ENCODE data around the gene CCDC192.

Gene CCDC192

DNA sequence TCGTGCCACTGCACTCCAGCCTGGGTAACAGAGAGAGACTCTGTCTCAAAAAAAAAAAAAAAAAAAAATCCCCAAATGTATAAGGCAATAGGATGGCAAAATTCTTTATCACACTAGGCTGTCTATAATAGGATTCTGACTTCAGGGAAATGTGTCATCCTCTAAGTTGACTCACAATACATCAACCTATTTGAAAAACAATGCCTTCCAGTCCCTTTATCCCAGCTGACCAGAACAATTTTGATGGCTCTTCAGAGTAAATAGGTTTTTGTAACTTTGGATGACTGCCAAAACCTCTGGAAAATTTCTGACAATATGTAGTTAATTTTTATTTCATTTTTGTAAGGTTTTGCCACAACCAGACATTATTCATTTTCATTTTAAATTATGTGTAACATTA, 184.1 kb downstream of the CCDC192 start:
- TF ChIP-seq, protein P1, sequence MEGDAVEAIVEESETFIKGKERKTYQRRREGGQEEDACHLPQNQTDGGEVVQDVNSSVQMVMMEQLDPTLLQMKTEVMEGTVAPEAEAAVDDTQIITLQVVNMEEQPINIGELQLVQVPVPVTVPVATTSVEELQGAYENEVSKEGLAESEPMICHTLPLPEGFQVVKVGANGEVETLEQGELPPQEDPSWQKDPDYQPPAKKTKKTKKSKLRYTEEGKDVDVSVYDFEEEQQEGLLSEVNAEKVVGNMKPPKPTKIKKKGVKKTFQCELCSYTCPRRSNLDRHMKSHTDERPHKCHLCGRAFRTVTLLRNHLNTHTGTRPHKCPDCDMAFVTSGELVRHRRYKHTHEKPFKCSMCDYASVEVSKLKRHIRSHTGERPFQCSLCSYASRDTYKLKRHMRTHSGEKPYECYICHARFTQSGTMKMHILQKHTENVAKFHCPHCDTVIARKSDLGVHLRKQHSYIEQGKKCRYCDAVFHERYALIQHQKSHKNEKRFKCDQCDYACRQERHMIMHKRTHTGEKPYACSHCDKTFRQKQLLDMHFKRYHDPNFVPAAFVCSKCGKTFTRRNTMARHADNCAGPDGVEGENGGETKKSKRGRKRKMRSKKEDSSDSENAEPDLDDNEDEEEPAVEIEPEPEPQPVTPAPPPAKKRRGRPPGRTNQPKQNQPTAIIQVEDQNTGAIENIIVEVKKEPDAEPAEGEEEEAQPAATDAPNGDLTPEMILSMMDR (IDR thresholded peaks at IDR 0.05; ENCODE audit: control insufficient read depth, insufficient read depth, low read depth, low read length, missing control alignments), result no peak
- no peak overlapping the region for H3K4me3 ChIP-seq (ENCODE audit: control insufficient read depth, low read depth, low read length)
- DNase-seq (ENCODE audit: low read depth), result no peak

DNA sequence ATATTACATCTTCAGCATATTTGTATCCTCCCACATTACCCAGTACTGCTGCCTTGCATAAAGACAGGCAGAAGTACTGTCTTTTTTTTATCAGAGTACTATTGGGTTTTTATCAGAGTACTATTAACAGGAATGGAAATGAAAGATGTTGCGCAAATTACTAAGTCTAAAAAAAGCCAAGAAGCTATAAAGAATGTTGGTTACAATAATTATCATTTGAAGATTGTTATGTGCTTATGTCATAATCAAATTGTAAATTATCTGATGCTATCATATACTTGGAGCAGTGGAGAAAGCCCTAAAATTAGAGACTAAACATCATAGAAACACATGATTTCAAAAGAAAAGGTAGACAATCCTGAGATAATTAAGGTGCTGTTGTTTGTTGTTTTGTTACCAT, 188.8 kb downstream of the CCDC192 start:
- DNase-seq (ENCODE audit: low read depth), result no peak
- TF ChIP-seq, protein P1 (IDR thresholded peaks at IDR 0.05; ENCODE audit: control insufficient read depth, insufficient read depth, low read depth, low read length, missing control alignments), result no peak
- H3K4me3 ChIP-seq (ENCODE audit: control insufficient read depth, low read depth, low read length), result no peak overlapping the region

DNA sequence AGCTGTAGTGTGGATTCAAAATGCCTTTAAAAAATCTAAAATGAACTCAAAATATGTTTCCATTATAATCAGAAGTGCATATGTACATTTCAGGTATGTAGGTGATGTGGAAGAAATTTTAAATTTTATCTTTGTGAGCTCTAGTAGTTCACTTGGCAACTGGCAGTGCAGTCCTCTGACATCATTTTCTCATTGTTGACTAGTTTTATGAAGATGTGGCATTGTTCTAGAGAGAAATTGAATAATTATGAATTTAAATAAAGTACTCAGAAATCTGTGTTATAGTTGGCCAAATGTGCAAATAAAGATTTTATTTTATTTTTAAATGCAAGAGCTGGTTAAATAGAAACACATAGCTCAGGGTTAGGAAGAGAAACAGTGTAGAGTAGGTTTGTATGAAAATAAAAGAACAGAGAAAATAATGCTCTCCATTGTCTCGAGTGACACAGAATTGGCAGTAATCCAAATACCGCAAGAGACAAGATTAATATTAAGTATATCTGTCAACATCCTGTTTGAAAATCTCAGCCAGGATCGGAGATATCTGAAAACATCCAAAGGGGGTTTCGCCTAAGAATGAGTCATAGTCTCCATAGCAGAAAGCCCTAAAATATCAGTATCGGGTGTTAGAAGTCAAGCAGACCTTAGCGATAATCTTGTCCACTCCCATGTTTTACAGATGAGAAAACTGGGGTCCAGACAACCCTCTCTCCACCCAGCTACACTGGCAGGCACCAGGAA, 189.4 kb downstream of the CCDC192 start:
- TF ChIP-seq, protein P1 (IDR thresholded peaks at IDR 0.05; ENCODE audit: control insufficient read depth, insufficient read depth, low read depth, low read length, missing control alignments), result no peak
- DNase-seq (ENCODE audit: low read depth), result no peak
- H3K4me3 ChIP-seq (ENCODE audit: control insufficient read depth, low read depth, low read length), result no peak overlapping the region

DNA sequence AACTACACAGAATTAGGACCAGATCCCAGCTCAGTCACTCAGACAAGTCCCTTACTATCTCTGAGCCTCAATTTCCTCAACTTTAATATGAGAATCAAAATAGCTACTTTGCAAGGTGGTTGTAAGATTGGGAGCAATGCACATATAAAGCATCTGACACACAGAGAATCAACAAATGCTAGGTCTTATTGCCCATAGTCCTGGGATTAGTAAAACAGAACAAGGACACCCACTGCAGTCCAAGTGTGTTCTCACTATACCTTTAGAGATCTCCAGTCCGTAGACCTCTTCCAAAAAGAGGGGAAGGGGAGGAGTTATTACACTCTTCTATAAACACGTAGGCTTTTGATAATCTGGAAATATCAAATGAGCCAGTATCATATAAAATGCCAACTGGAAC, 190.0 kb downstream of the CCDC192 start:
- no peak for DNase-seq (ENCODE audit: low read depth)
- H3K4me3 ChIP-seq (ENCODE audit: control insufficient read depth, low read depth, low read length), result no peak overlapping the region
- TF ChIP-seq, protein P1 (IDR thresholded peaks at IDR 0.05; ENCODE audit: control insufficient read depth, insufficient read depth, low read depth, low read length, missing control alignments), result no peak

DNA sequence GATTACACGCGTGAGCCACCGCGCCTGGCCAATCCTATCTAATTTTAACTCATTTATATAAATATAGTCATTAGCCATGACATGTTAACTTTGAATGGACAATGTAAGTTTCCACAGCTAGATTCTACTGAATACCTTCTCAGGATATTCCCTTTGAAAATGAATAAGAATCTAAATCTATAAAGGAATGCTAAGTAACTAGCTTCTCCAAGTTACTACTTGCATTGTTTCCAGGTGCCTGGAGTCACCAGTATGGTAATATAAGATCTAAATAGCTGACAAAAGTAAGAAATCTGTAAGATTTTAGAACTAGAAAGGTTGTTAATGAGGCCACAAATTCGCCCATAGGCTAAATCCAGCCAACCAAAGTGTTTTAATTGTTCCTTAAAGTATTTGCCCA, 191.3 kb downstream of the CCDC192 start:
- no peak for DNase-seq (ENCODE audit: low read depth)
- TF ChIP-seq, protein P1 (IDR thresholded peaks at IDR 0.05; ENCODE audit: control insufficient read depth, insufficient read depth, low read depth, low read length, missing control alignments), result no peak
- H3K4me3 ChIP-seq (ENCODE audit: control insufficient read depth, low read depth, low read length), result no peak overlapping the region

DNA sequence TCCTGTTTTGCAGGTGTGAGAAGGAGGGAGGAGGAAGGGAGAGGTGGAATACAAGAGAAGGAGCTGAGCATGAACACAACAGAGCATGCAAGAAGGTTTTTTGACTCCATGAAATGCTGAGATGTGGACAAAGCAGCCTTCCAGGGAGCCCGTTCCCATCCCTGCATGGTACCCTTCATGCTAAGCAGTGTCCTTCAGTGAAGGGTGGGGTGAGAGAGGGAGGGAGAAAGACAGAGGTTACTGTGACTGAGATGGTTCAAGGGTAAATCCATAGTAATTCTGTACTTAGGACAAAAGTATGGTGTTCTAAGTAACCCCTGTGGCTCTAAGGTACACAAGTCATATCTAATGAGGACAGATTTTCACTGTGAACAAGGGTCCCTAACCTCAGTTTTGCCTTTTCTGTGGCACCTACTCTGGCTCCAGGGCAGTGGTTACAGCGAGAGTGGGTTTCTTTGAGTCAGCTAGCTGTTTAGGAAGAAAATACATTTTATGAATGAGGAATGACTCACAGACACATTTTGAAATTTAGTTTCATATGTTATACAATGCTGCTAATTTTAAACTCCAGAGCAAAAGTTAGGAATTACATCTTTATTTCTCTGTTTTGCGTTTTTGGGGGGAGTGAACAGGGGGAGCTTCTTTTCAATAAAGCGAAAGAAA, 195.5 kb downstream of the CCDC192 start:
- DNase-seq (ENCODE audit: low read depth), result no peak
- H3K4me3 ChIP-seq (ENCODE audit: control insufficient read depth, low read depth, low read length), result no peak overlapping the region
- TF ChIP-seq, protein P1 (IDR thresholded peaks at IDR 0.05; ENCODE audit: control insufficient read depth, insufficient read depth, low read depth, low read length, missing control alignments), result no peak
